NT2/D1 (cell line): ENCODE data around the gene WAS.

Experiments used
- DNase-seq: peaks from one replicate; pipeline ENCODE4 v3.0.0-alpha.2; 2011; ENCODE audit warnings: low read depth, low spot score
- H3K27me3 ChIP-seq: 2 replicates; pipeline ENCODE4 v1.6.0; 2011; ENCODE audit warnings: mild to moderate bottlenecking; ENCODE audit not compliant: insufficient read length, insufficient read depth
- H3K36me3 ChIP-seq: 2 replicates; pipeline ENCODE4 v1.6.1; 2011; ENCODE audit warnings: mild to moderate bottlenecking, low read length, mixed read lengths; ENCODE audit not compliant: insufficient read depth, insufficient read length
- H3K4me1 ChIP-seq: 2 replicates; pipeline ENCODE4 v1.5.1; 2011; ENCODE audit not compliant: insufficient read depth, insufficient read length
- H3K4me3 ChIP-seq: 2 replicates; pipeline ENCODE4 v1.5.1; 2011; ENCODE audit warnings: low read depth; ENCODE audit not compliant: insufficient read length
- H3K9ac ChIP-seq: 2 replicates; pipeline ENCODE4 v1.6.0; 2011; ENCODE audit warnings: low read depth; ENCODE audit not compliant: insufficient read length
- H3K9me3 ChIP-seq: 2 replicates; pipeline ENCODE4 v1.5.1; 2011; ENCODE audit warnings: mild to moderate bottlenecking, low read length; ENCODE audit not compliant: insufficient read depth
- SUZ12 ChIP-seq: IDR thresholded peaks from 2 replicates; pipeline ENCODE4 v1.6.1; 2011; ENCODE audit not compliant: insufficient read length, insufficient read depth; ENCODE audit errors: extremely low read depth
- YY1 ChIP-seq: IDR thresholded peaks from 2 replicates; pipeline ENCODE4 v1.6.1; 2011; ENCODE audit not compliant: insufficient read length, insufficient read depth
- ZNF274 ChIP-seq: IDR thresholded peaks from 2 replicates; pipeline ENCODE4 v1.6.1; 2011; ENCODE audit warnings: mild to moderate bottlenecking, low read depth, low read length

WAS gene

GRCh38 chrX:48703642-48704481, 20.3 kb downstream of the WAS start:
- DNase-seq, result no peak
- TF ChIP-seq SUZ12, result no peak
- TF ChIP-seq YY1, result no peak
- no peak for TF ChIP-seq ZNF274
- Histone ChIP-seq H3K4me1 (peaks cover 14% of the 10 kb centered on the region), H3K36me3 (peaks cover 90% of the 10 kb centered on the region), H3K4me3 (no peak overlapping the region), H3K9me3 (no peaks in the 10 kb centered on the region), H3K27me3 (no peaks in the 10 kb centered on the region), H3K9ac (no peak overlapping the region)

GRCh38 chrX:48705871-48706270, 22.3 kb downstream of the WAS start:
- Histone ChIP-seq H3K9ac (no peak overlapping the region), H3K36me3 (peaks cover 70% of the 10 kb centered on the region), H3K27me3 (no peaks in the 10 kb centered on the region), H3K4me1 (peaks cover 11% of the 10 kb centered on the region), H3K4me3 (no peak overlapping the region), H3K9me3 (no peaks in the 10 kb centered on the region)
- TF ChIP-seq YY1 (no peak), SUZ12 (no peak), ZNF274 (no peak)
- no peak for DNase-seq

- no peak for DNase-seq
- H3K4me1 ChIP-seq, result no peaks in the 10 kb centered on the region
These were observed 26.0 kb downstream of the WAS start for GRCh38 chrX:48709522-48710112.

GRCh38 chrX:48711162-48711928, 27.7 kb downstream of the WAS start:
- Histone ChIP-seq H3K9ac (no peak overlapping the region), H3K4me1 (no peaks in the 10 kb centered on the region), H3K4me3 (no peak overlapping the region), H3K36me3 (peaks cover 23% of the 10 kb centered on the region), H3K27me3 (peaks cover 12% of the 10 kb centered on the region), H3K9me3 (no peaks in the 10 kb centered on the region)
- DNase-seq, result no peak
- TF ChIP-seq YY1 (no peak), ZNF274 (no peak), SUZ12 (no peak)

More at GRCh38 chrX:48709522-48710112, 26.0 kb downstream of the WAS start:
- no peak for TF ChIP-seq YY1
- TF ChIP-seq ZNF274, result no peak
- TF ChIP-seq SUZ12, result no peak
- no peak overlapping the region for H3K9ac ChIP-seq
- H3K36me3 ChIP-seq, result peaks cover 40% of the 10 kb centered on the region
- no peaks in the 10 kb centered on the region for H3K9me3 ChIP-seq
- H3K4me3 ChIP-seq, result no peak overlapping the region
- peaks cover 2% of the 10 kb centered on the region for H3K27me3 ChIP-seq

GRCh38 chrX:48711929-48712505, 28.4 kb downstream of the WAS start:
- no peak for DNase-seq
- Histone ChIP-seq H3K4me1 (no peaks in the 10 kb centered on the region), H3K9ac (no peak overlapping the region), H3K27me3 (peaks cover 12% of the 10 kb centered on the region), H3K9me3 (no peaks in the 10 kb centered on the region), H3K4me3 (no peak overlapping the region), H3K36me3 (peaks cover 17% of the 10 kb centered on the region)
- TF ChIP-seq SUZ12, result no peak
- TF ChIP-seq YY1, result no peak

- Histone ChIP-seq H3K27me3 (peaks cover 12% of the 10 kb centered on the region), H3K36me3 (peaks cover under 1% of the 10 kb centered on the region), H3K9me3 (no peaks in the 10 kb centered on the region), H3K9ac (no peak overlapping the region), H3K4me1 (no peaks in the 10 kb centered on the region), H3K4me3 (no peak overlapping the region)
- DNase-seq, result no peak
- no peak for TF ChIP-seq YY1
These were observed 30.2 kb downstream of the WAS start for GRCh38 chrX:48713847-48714246.

GRCh38 chrX:48714573-48714972, 31.0 kb downstream of the WAS start:
- Histone ChIP-seq H3K4me3 (no peak overlapping the region), H3K9me3 (no peaks in the 10 kb centered on the region), H3K27me3 (peaks cover 12% of the 10 kb centered on the region), H3K36me3 (no peaks in the 10 kb centered on the region), H3K4me1 (no peaks in the 10 kb centered on the region), H3K9ac (no peak overlapping the region)
- TF ChIP-seq SUZ12 (no peak), ZNF274 (no peak), YY1 (no peak)
- no peak for DNase-seq
